Motor neuron (in vitro differentiated cells): ENCODE measurements around the gene TMEM123. TPM values are rescaled to one million over a fixed set of nuclear protein-coding genes. Genes with fewer than 3 reads are reported as not detected.
A peak's percentile ranks its signal among the peaks of the same experiment; 100 is the strongest.

Experiments
- ATAC-seq, 8 experiments: fragments of 200-7000 bp; cut with Tn5 transposase; replicated peaks in 6 of 8; 2 replicates each; pipeline ENCODE4 v1.8.0; 2021; ENCODE audit warnings: mild to moderate bottlenecking in 8 of 8, moderate library complexity in 8 of 8
- H3K27ac ChIP-seq, 2 donors: fragments of 250-450 bp; sonication (Bioruptor Pico); 2 replicates each; pipeline ENCODE4 v1.9.0; 2021; ENCODE audit warnings: antibody characterized with exemption in 2 of 2, mild to moderate bottlenecking in 2 of 2, moderate library complexity in 1 of 2
- H3K4me1 ChIP-seq, 2 donors: fragments of 250-450 bp; sonication (Bioruptor Pico); replicated peaks in 1 of 2; 2 replicates each; pipeline ENCODE4 v1.6.1; 2021; ENCODE audit warnings: antibody characterized with exemption in 2 of 2, mild to moderate bottlenecking in 2 of 2, moderate library complexity in 1 of 2
- H3K4me3 ChIP-seq, 5 donors: fragments of 250-450 bp; sonication (Bioruptor Pico); 2 replicates each; pipeline ENCODE4 v1.9.0; 2021; ENCODE audit warnings: antibody characterized with exemption in 5 of 5, mild to moderate bottlenecking in 5 of 5, moderate library complexity in 4 of 5
- WGBS, 10 experiments: fragments of 450-650 bp; shearing (Covaris generic); methylation state at CpG; one replicate each; pipeline ENCODE4 v1.0.0; 2022; 5-methylcytosine and 5-hydroxymethylcytosine counted together
- in situ Hi-C, 9 experiments: fragments of 400-800 bp; cut with MboI; loops; one replicate each; pipeline ENCODE4 v1.15.0; 2021; ENCODE audit warnings: low sequenced_read_pairs in 9 of 9, low pct_unique_long_range_greater_than_20kb in 2 of 9; ENCODE audit not compliant: unreplicated experiment in 9 of 9
- total RNA-seq, 8 experiments: library from RNA; unstranded; fragments of 300-600 nt; gene quantifications; 2 replicates each; pipeline versions ENCODE4 v1.2.3 to v1.2.4, GENCODE V29; 2022

The TMEM123 gene
- total RNA-seq, 8 experiments from 2014 or later, result 18.3 to 123 (median 60.0) TPM

- Histone ChIP-seq H3K4me1 (peaks cover 4 to 6% of the 10 kb centered on the region in 2 donors), H3K4me3 (no peak overlapping the region), H3K27ac (no peak overlapping the region)
- WGBS, 10 experiments, result 40 to 100% (median 78%) methylated on average over 1 to 4 of the region's 5 CpGs
- peak in 5 of 8 experiments; percentile 71 to 85 (median 81) for ATAC-seq
- in situ Hi-C loops, result no loop called here
These were observed 42.2 kb downstream of the TMEM123 start for GRCh38 chr11:102410382-102410784.

GRCh38 chr11:102408339-102408738 is 44.2 kb downstream of the TMEM123 start:
- H3K4me1 ChIP-seq, result peaks cover 4 to 6% of the 10 kb centered on the region in 2 donors
- 88 to 100% (median 100%) methylated on average over 1 of the region's 1 CpG; no CpG with 5 or more reads in 4 of the 10 experiments for WGBS, 10 experiments
- H3K27ac ChIP-seq, result no peak overlapping the region
- in situ Hi-C loops, result no loop called here
- H3K4me3 ChIP-seq, result no peak overlapping the region
- ATAC-seq, result no peak

GRCh38 chr11:102407901-102408300 is 44.7 kb downstream of the TMEM123 start:
- no peak for ATAC-seq
- WGBS, 10 experiments, result 42 to 100% (median 83%) methylated on average over 1 to 3 of the region's 3 CpGs; no CpG with 5 or more reads in 1 of the 10 experiments
- H3K27ac ChIP-seq, result no peak overlapping the region
- H3K4me1 ChIP-seq, result peaks cover 4 to 6% of the 10 kb centered on the region in 2 donors
- no peak overlapping the region for H3K4me3 ChIP-seq
- in situ Hi-C loops, result no loop called here

GRCh38 chr11:102406099-102406498 is 46.5 kb downstream of the TMEM123 start:
- in situ Hi-C loops, result no loop called here
- no peak for ATAC-seq
- H3K27ac ChIP-seq, result no peak overlapping the region
- no peak overlapping the region for H3K4me3 ChIP-seq
- 89 to 100% (median 100%) methylated on average over 2 of the region's 2 CpGs; no CpG with 5 or more reads in 6 of the 10 experiments for WGBS, 10 experiments
- H3K4me1 ChIP-seq, result peaks cover 4 to 6% of the 10 kb centered on the region in 2 donors

- Histone ChIP-seq H3K27ac (no peak overlapping the region), H3K4me1 (peaks cover 3 to 4% of the 10 kb centered on the region in 2 donors), H3K4me3 (no peak overlapping the region)
- WGBS, 10 experiments, result 77 to 100% (median 97%) methylated on average over 1 to 5 of the region's 5 CpGs
- in situ Hi-C loops, result no loop called here
- no peak for ATAC-seq
These were observed 47.1 kb downstream of the TMEM123 start for GRCh38 chr11:102405501-102405900.

- in situ Hi-C loops, result no loop called here
- no peak overlapping the region for H3K27ac ChIP-seq
- no peak for ATAC-seq
- no peak overlapping the region for H3K4me3 ChIP-seq
- no peaks in the 10 kb centered on the region for H3K4me1 ChIP-seq
These were observed 50.0 kb downstream of the TMEM123 start for GRCh38 chr11:102402548-102402947.

- 86 to 100% (median 94%) methylated on average over 1 to 3 of the region's 3 CpGs; no CpG with 5 or more reads in 3 of the 10 experiments for WGBS, 10 experiments
- in situ Hi-C loops, result no loop called here
- no peak for ATAC-seq
- no peak overlapping the region for H3K27ac ChIP-seq
- H3K4me3 ChIP-seq, result no peak overlapping the region
- H3K4me1 ChIP-seq, result no peaks in the 10 kb centered on the region
These were observed 50.7 kb downstream of the TMEM123 start for GRCh38 chr11:102401905-102402304.

- no peak for ATAC-seq
- 88 to 100% (median 94%) methylated on average over 1 to 5 of the region's 5 CpGs; no CpG with 5 or more reads in 1 of the 10 experiments for WGBS, 10 experiments
- H3K27ac ChIP-seq, result no peak overlapping the region
- no peaks in the 10 kb centered on the region for H3K4me1 ChIP-seq
- in situ Hi-C loops, result no loop called here
- H3K4me3 ChIP-seq, result no peak overlapping the region
These were observed 52.0 kb downstream of the TMEM123 start for GRCh38 chr11:102400603-102401002.

- in situ Hi-C loops, result loop anchor here in 3 of 9 experiments (25.0 kb wide), 1 partner anchor 88 kb away; no protein-coding TSS in a partner anchor
- Histone ChIP-seq H3K27ac (no peak overlapping the region), H3K4me1 (no peaks in the 10 kb centered on the region), H3K4me3 (no peak overlapping the region)
- 60 to 100% (median 100%) methylated on average over 1 to 2 of the region's 2 CpGs; no CpG with 5 or more reads in 5 of the 10 experiments for WGBS, 10 experiments
- ATAC-seq, result no peak
These were observed 53.4 kb downstream of the TMEM123 start for GRCh38 chr11:102399189-102399588.

- no peak for ATAC-seq
- H3K4me3 ChIP-seq, result no peak overlapping the region
- in situ Hi-C loops, result loop anchor here in 3 of 9 experiments (25.0 kb wide), 1 partner anchor 89 kb away; no protein-coding TSS in a partner anchor
These were observed 54.3 kb downstream of the TMEM123 start for GRCh38 chr11:102398297-102398696.

GRCh38 chr11:102396708-102397563 is 55.6 kb downstream of the TMEM123 start:
- 93 to 100% (median 96%) methylated on average over 3 to 4 of the region's 4 CpGs for WGBS, 10 experiments
- in situ Hi-C loops, result loop anchor here in 3 of 9 experiments (25.0 kb wide), 1 partner anchor 90 kb away; no protein-coding TSS in a partner anchor
- no peak overlapping the region for H3K4me3 ChIP-seq
- no peak overlapping the region for H3K27ac ChIP-seq
- no peak for ATAC-seq
- no peaks in the 10 kb centered on the region for H3K4me1 ChIP-seq

More at GRCh38 chr11:102398297-102398696, 54.3 kb downstream of the TMEM123 start:
- Histone ChIP-seq H3K27ac (no peak overlapping the region), H3K4me1 (no peaks in the 10 kb centered on the region)
- 72 to 100% (median 100%) methylated on average over 1 to 2 of the region's 2 CpGs; no CpG with 5 or more reads in 1 of the 10 experiments for WGBS, 10 experiments

- WGBS, 10 experiments, result 80 to 100% (median 94%) methylated on average over 1 to 4 of the region's 6 CpGs; no CpG with 5 or more reads in 3 of the 10 experiments
- no peak overlapping the region for H3K27ac ChIP-seq
- in situ Hi-C loops, result loop anchor here in 3 of 9 experiments (25.0 kb wide), 1 partner anchor 91 kb away; no protein-coding TSS in a partner anchor
- ATAC-seq, result no peak
- no peaks in the 10 kb centered on the region for H3K4me1 ChIP-seq
- no peak overlapping the region for H3K4me3 ChIP-seq
These were observed 56.7 kb downstream of the TMEM123 start for GRCh38 chr11:102395720-102396393.

- H3K4me1 ChIP-seq, result no peaks in the 10 kb centered on the region
- peak in 1 of 8 experiments; percentile 16 for ATAC-seq
- in situ Hi-C loops, result loop anchor here in 3 of 9 experiments (25.0 kb wide), 1 partner anchor 94 kb away; no protein-coding TSS in a partner anchor
- 92 to 100% (median 100%) methylated on average over 1 to 2 of the region's 2 CpGs; no CpG with 5 or more reads in 6 of the 10 experiments for WGBS, 10 experiments
- H3K27ac ChIP-seq, result no peak overlapping the region
- H3K4me3 ChIP-seq, result no peak overlapping the region
These were observed 59.3 kb downstream of the TMEM123 start for GRCh38 chr11:102393272-102393730.
